Activated T-cell treated with anti-CD3 and anti-CD28 coated beads for 48 hours (primary cell): ENCODE data around the gene SCAF8.
"Not testable (repeated sequence)": the region's sequence is repeated elsewhere in the genome, so short reads cannot be mapped to it uniquely, and the experiment has no call there.

Experiments
- DNase-seq: peaks from one replicate; pipeline ENCODE4 v3.0.0-alpha.2; 2020; ENCODE audit warnings: low read depth

The SCAF8 gene

GRCh38 chr6:154736618-154737259 is 3.5 kb downstream of the SCAF8 start:
- DNase-seq: no peak

DNA sequence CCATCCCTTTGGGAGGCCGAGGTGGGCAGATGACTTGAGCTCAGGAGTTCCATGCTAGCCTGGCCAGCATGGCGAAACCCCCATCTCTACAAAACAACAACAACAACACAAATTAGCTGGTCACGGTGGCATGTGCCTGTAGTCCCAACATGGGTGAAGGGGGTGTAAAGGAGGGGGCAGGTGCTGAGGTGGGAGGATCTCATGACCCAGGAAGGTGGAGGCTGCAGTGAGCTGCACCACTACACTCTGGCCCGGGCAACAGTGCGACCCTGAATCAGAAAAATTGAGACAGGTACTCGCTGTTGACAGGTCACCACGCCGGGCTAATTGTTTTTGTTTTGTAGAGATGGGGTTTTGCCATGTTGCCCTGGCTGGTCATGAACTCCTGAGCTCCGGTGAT is 4.2 kb downstream of the SCAF8 start:
- DNase-seq: no peak

DNA sequence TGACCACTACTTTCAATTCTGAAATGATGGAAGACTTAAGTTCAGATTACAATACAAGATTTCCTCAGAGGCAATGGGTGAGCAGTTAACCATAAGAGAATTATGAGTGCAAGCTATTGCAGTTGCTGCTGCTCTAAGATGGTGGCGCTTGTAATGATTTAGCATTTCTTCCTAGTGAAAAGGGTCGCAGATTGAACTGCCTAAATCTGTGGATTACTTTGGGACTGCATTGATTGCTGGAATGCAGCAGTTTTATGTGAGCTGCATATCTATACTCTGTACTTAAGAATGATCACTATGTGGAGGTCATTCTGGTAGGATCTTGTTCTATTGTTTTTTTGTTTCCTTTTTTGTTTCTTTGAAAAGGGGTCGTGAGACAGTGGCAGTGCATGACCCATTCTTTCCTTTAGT is 5.3 kb downstream of the SCAF8 start:
- DNase-seq: no peak

DNA sequence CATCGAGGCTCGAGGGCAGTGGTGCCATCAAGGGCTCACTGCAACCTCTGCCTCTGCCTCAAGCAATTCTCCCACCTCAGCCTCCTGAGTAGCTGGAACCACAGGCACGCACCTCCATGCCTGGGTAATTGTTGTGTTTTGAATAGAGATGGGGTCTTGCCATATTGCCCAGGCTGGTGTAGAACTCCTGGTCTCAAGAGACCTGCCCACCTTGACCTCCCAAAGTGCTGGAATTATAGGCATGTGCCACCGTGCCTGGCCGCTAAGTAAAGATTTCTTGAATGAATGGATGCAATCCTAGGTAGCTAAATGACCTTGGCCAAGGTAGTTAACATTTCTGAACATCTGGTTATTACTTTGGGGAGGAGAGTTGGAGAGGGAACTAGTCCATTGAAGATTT is 7.4 kb downstream of the SCAF8 start:
- no peak for DNase-seq

DNA sequence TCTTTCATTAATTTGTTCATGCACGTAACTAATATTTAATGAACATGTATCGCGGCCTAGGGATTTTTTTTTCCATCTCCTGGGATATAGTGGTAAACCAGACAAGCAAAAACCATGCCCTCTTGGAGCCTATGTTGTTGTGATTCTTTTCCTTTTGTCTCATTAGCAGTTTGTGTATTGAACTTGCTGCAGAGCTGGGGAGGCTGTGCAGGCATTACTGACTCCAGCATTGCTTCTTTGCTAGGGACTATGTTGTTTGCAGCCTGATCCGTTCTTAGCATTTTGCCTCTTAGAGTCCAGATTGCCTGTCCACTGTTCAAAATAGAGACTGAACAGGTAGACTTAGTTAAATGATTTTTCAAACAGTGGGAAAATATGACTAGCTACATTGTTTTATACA is 9.7 kb downstream of the SCAF8 start:
- DNase-seq: no peak

DNA sequence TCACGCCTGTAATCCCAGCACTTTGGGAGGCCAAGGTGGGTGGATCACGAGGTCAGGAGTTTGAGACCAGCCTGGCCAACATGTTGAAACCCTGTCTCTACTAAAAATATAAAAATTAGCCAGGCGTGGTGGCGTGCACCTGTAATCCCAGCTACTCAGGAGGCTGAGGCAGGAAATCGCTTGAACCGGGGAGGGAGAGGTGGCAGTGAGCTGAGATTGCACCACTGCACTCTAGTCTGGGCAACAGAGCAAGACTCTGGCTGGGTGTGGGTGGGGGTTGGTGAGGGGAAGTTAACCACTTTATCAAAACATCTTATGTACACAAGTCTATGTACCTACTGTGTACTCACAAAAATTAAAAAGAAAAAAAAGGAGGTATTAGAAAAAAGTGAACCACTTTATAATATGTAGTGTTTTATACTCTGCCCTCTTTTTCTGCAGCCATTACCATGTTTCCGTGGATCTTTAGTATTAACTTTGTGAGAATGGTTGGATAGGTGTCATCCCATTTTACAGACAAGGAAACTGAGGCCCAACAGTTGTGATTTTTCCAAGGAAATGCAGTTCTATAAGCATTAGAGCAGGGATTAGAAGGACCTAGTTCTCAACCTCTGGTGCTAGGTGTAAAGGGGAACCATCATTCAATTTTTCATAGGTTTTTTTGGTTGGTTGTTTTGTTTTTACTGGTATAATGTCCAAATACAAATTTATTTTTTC is 11.0 kb downstream of the SCAF8 start:
- DNase-seq: not testable (repeated sequence)

DNA sequence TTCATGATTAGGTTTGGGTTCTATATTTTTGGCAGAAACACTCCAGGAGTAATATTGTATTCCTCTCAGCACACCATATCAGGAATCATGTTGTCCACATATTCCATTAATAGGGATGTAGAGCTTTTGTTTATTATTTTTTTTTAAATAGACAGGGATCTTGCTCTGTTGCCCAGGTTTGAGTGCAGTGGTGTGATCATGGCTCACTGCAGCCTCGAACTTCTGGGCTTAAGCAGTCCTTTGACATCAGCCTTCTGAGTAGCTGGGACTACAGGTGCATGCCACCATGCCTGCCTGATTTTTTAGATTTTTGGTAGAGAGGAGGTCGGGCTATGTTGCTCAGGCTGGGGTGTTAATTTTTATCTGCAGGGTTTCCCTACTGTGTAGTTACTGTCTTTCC is 12.0 kb downstream of the SCAF8 start:
- DNase-seq: no peak

- no peak for DNase-seq
Observed at GRCh38 chr6:154749341-154749740, 16.1 kb downstream of the SCAF8 start.

GRCh38 chr6:154751011-154751800 is 18.0 kb downstream of the SCAF8 start:
- DNase-seq: peak; percentile 12

GRCh38 chr6:154752022-154752421 is 18.8 kb downstream of the SCAF8 start:
- DNase-seq: no peak

DNA sequence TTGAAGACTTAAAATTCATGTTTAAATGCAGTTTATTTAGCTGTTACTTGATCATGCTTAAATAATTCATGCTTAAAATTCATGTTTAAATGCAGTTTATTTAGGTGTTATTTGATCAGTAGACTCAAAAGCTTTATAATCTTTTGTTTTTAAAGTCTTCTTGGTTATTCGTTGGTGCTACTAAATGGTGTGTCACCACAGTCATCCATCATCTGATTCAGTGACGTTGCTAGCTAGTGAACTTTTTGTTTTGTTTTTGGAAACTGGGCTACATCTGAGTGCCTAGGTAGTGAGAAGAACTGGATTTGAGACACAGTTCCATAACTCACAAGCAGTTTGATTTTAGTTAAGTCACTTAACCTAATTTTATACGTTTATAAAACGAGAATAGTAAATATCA is 20.9 kb downstream of the SCAF8 start:
- no peak for DNase-seq

DNA sequence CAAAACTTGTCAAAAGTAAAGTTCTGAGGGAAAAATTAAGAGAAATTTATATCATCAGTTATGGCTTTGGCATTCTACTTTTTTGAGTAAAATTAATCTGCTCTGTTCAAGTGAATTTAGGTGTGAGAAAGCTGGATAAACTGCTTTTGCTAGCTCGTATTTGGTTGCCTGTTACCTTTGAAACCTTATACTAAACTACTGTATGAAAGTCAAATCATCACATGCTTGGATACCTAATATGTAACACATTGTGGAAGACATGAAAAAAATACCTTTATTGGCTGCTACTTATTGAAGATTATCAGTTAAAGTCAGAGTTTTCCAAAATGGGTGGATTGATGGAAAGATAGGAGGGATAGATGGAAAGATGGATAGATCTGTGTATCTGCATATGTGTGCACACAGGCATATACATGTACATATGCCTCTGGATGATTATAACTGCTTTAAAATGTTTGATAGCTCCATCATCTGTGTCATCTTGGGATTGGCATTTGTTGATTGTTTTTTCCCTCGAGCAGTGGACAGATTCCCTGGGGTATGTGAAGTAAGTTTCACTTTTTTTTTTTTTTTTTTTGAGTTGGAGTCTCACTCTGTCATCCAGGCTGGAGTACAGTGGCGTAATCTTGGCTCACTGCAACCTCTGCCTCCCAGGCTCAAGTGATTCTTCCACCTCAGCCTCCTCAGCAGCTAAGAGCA is 24.3 kb downstream of the SCAF8 start:
- no peak for DNase-seq

DNA sequence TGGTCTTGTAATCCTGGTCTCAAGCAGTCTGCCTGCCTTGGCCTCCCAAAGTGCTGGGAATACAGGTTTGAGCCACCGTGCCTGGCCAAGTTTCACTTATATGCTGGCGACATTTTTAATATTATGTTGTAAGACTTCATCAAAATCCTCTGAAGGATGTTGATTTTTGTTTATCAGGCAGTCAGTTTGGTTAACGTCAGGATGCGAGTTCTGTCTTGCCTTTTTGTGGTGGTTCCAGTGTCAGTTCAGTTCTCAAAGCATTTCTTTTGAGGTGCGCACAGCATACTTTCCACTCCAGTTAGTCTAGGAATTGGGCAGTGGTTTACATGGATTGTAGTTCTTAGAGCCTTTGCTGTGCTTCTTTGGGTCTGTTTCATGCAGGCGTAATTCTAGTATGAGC is 24.9 kb downstream of the SCAF8 start:
- no peak for DNase-seq

- DNase-seq: no peak
Observed at GRCh38 chr6:154763650-154764049, 30.4 kb downstream of the SCAF8 start.

DNA sequence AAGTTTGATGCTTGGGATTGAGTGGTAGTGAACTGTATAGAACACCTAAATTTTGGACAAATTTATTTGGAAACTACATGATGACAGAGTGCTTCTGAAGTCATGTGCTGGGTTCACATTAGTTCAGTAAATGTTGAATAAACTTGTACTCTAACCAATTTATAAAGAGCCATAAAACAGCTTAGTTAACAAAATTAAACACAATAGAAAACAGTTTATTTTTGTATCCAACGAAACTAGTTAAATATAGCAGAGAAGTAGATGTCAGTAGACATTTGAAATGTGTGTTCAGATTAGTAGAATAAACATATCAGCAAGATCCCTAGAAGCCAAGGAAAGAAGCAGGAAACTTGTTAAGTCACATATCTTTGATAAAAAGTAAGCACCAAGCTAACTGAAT is 32.1 kb downstream of the SCAF8 start:
- DNase-seq: no peak

GRCh38 chr6:154766288-154766687 is 33.1 kb downstream of the SCAF8 start:
- no peak for DNase-seq

- no peak for DNase-seq
Observed at GRCh38 chr6:154767003-154767723, 33.9 kb downstream of the SCAF8 start.

GRCh38 chr6:154768280-154768679 is 35.1 kb downstream of the SCAF8 start:
- no peak for DNase-seq

- no peak for DNase-seq
Observed at GRCh38 chr6:154773610-154774089, 40.4 kb downstream of the SCAF8 start.

- DNase-seq: not testable (repeated sequence)
Observed at GRCh38 chr6:154779157-154779556, 45.9 kb downstream of the SCAF8 start.

DNA sequence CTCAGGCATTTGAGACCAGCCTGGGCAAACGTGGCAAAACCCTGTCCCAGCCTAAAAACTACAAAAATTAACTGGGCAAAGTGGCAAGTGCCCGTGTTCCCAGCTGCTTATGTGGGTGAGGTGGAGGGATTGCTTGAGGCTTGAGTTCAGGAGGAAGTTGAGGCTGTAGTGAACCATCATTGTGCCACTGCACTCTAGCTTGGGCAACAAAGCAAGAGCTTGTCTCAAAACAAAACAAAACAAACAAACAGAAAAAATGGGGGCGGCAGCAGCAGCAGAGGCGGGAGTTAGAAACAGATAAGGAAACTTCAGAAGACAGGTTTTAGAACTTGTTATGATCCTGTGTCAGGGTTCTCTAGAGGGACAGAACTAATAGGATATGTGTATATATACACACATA is 49.0 kb downstream of the SCAF8 start:
- DNase-seq: no peak

- no peak for DNase-seq
Observed at GRCh38 chr6:154783229-154783628, 50.0 kb downstream of the SCAF8 start.
